Right atrium auricular region (tissue), 2 donors: ENCODE results near the gene TEAD2. TPM values are rescaled to one million over a fixed set of nuclear protein-coding genes. Genes with fewer than 3 reads are reported as not detected.
"Not testable (repeated sequence)": the region's sequence is repeated elsewhere in the genome, so short reads cannot be mapped to it uniquely, and the experiment has no call there.

Experiments
- DNase-seq: peaks from one replicate; pipeline ENCODE4 v3.0.0-alpha.2; 2019; ENCODE audit warnings: low spot score
- H3K27ac ChIP-seq, 2 donors: fragments of 200-600 bp; sonication (generic); 1 replicate in 1 of 2; 2 replicates in 1 of 2; pipeline ENCODE4 v1.5.1; 2016 to 2019
- H3K27me3 ChIP-seq, 2 donors: fragments of 200-600 bp; sonication (generic); one replicate each; pipeline versions ENCODE4 v1.5.1 to v1.6.0; 2017 to 2019
- H3K36me3 ChIP-seq: fragments of 200-600 bp; sonication (generic); one replicate; pipeline ENCODE4 v1.5.1; 2016
- H3K4me1 ChIP-seq, 2 donors: fragments of 200-600 bp; sonication (generic); one replicate each; pipeline versions ENCODE4 v1.5.1 to v1.6.0; 2017 to 2019
- H3K4me3 ChIP-seq, 2 donors: fragments of 200-600 bp; sonication (generic); 1 replicate in 1 of 2; 2 replicates in 1 of 2; pipeline ENCODE4 v1.5.1; 2017 to 2019; ENCODE audit warnings: mild to moderate bottlenecking in 1 of 2, moderate library complexity in 1 of 2
- H3K9me3 ChIP-seq, 2 donors: fragments of 200-600 bp; sonication (generic); one replicate each; pipeline ENCODE4 v1.5.1; 2019
- CTCF ChIP-seq, 2 donors: fragments of 200-600 bp; sonication (generic); IDR thresholded peaks; one replicate each; pipeline ENCODE4 v1.5.1; 2019; ENCODE audit warnings: antibody characterized with exemption in 2 of 2
- total RNA-seq, 2 donors: library from RNA; depleted of rRNA; stranded (reverse); fragments of >200 nt; gene quantifications; one replicate each; pipeline ENCODE4 v1.1.0, GENCODE V29; 2016

The TEAD2 gene
- total RNA-seq, 2 donors from 2014 or later, result 39.8 to 45.3 TPM

- peaks cover 12% of the 10 kb centered on the region for H3K36me3 ChIP-seq
- no peak overlapping the region for H3K4me3 ChIP-seq
- DNase-seq, result no peak
- H3K27ac ChIP-seq, result no peak overlapping the region
- no peak for TF ChIP-seq CTCF (IDR thresholded peaks at IDR 0.05)
- H3K4me1 ChIP-seq, result no peaks in the 10 kb centered on the region
- peaks cover 0 to 30% of the 10 kb centered on the region in 2 donors for H3K9me3 ChIP-seq
- H3K27me3 ChIP-seq, result no peaks in the 10 kb centered on the region
These were observed 45.9 kb downstream of the TEAD2 start for GRCh38 chr19:49316284-49316683.

- peaks cover 0 to 18% of the 10 kb centered on the region in 2 donors for H3K9me3 ChIP-seq
- no peaks in the 10 kb centered on the region for H3K27me3 ChIP-seq
- peaks cover 21% of the 10 kb centered on the region for H3K36me3 ChIP-seq
- H3K4me1 ChIP-seq, result no peaks in the 10 kb centered on the region
- TF ChIP-seq CTCF (IDR thresholded peaks at IDR 0.05), result no peak
- no peak overlapping the region for H3K4me3 ChIP-seq
- peak; percentile 36 for DNase-seq
- no peak overlapping the region for H3K27ac ChIP-seq
These were observed 47.1 kb downstream of the TEAD2 start for GRCh38 chr19:49315111-49315510.

- Histone ChIP-seq H3K36me3 (peaks cover 13% of the 10 kb centered on the region), H3K4me1 (no peaks in the 10 kb centered on the region), H3K27ac (no peak overlapping the region), H3K9me3 (no peaks in the 10 kb centered on the region), H3K4me3 (no peak overlapping the region), H3K27me3 (no peaks in the 10 kb centered on the region)
- DNase-seq, result no peak
- no peak for TF ChIP-seq CTCF (IDR thresholded peaks at IDR 0.05)
These were observed 53.1 kb downstream of the TEAD2 start for GRCh38 chr19:49309087-49309486.

- DNase-seq, H3K4me3 ChIP-seq, H3K27me3 ChIP-seq, H3K4me1 ChIP-seq, H3K9me3 ChIP-seq, H3K27ac ChIP-seq: not testable (repeated sequence)
- H3K36me3 ChIP-seq, result peaks cover 13% of the 10 kb centered on the region
These were observed 55.5 kb downstream of the TEAD2 start for GRCh38 chr19:49306734-49307133.

- no peak for DNase-seq
- H3K9me3 ChIP-seq, result no peaks in the 10 kb centered on the region
- no peak overlapping the region for H3K27ac ChIP-seq
- H3K4me3 ChIP-seq, result no peak overlapping the region
- TF ChIP-seq CTCF (IDR thresholded peaks at IDR 0.05), result no peak
- H3K36me3 ChIP-seq, result no peaks in the 10 kb centered on the region
- H3K4me1 ChIP-seq, result no peaks in the 10 kb centered on the region
- H3K27me3 ChIP-seq, result no peaks in the 10 kb centered on the region
These were observed 60.4 kb downstream of the TEAD2 start for GRCh38 chr19:49301866-49302252.

GRCh38 chr19:49301165-49301865, 60.9 kb downstream of the TEAD2 start:
- Histone ChIP-seq H3K36me3 (no peaks in the 10 kb centered on the region), H3K4me3 (no peak overlapping the region), H3K4me1 (no peaks in the 10 kb centered on the region), H3K27ac (no peak overlapping the region), H3K27me3 (no peaks in the 10 kb centered on the region), H3K9me3 (no peaks in the 10 kb centered on the region)
- TF ChIP-seq CTCF (IDR thresholded peaks at IDR 0.05), result peak; percentile 56 to 88
- DNase-seq, result peak; percentile 79

- DNase-seq, H3K27ac ChIP-seq, H3K27me3 ChIP-seq, H3K4me1 ChIP-seq, H3K4me3 ChIP-seq, H3K9me3 ChIP-seq, H3K36me3 ChIP-seq: not testable (repeated sequence)
These were observed 63.6 kb downstream of the TEAD2 start for GRCh38 chr19:49298653-49299052.
